Measurements from ENCODE around the gene C22orf31. TPM values are rescaled to one million over a fixed set of nuclear protein-coding genes. Genes with fewer than 3 reads are reported as not detected.

C22orf31 gene
- total and polyA plus RNA-seq, 2 experiments from 2014 or later, result 0.36 TPM; not detected in 1

- no peak for TF ChIP-seq ZNF114 (CRISPR knock-in tag; IDR thresholded peaks at IDR 0.05)
- no peak for TF ChIP-seq NANOG (IDR thresholded peaks at IDR 0.05; ENCODE audit: borderline replicate concordance)
- TF ChIP-seq STAT1 (IDR thresholded peaks at IDR 0.05; ENCODE audit: unreplicated experiment), result no peak
- no peak for TF ChIP-seq JUNB (IDR thresholded peaks at IDR 0.05; ENCODE audit: unreplicated experiment)
- TF ChIP-seq, protein P1, sequence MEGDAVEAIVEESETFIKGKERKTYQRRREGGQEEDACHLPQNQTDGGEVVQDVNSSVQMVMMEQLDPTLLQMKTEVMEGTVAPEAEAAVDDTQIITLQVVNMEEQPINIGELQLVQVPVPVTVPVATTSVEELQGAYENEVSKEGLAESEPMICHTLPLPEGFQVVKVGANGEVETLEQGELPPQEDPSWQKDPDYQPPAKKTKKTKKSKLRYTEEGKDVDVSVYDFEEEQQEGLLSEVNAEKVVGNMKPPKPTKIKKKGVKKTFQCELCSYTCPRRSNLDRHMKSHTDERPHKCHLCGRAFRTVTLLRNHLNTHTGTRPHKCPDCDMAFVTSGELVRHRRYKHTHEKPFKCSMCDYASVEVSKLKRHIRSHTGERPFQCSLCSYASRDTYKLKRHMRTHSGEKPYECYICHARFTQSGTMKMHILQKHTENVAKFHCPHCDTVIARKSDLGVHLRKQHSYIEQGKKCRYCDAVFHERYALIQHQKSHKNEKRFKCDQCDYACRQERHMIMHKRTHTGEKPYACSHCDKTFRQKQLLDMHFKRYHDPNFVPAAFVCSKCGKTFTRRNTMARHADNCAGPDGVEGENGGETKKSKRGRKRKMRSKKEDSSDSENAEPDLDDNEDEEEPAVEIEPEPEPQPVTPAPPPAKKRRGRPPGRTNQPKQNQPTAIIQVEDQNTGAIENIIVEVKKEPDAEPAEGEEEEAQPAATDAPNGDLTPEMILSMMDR (conservative IDR thresholded peaks at IDR 0.05; ENCODE audit: low read depth in 2 of 2), result no peak
- TF ChIP-seq EZH2phosphoT487 (IDR thresholded peaks at IDR 0.05; ENCODE audit: unreplicated experiment), result no peak
These were observed 17.2 kb upstream of the C22orf31 start (continued) for GRCh38 chr22:29078869-29079207.

- no peaks in the 10 kb centered on the region for H4K20me1 ChIP-seq (replicated peaks; ENCODE audit: insufficient read depth)
- DNase-seq (ENCODE audit: low spot score) (no peak), ATAC-seq (no peak)
- H2AFZ ChIP-seq, result no peak overlapping the region
- H3K79me2 ChIP-seq (replicated peaks; ENCODE audit: insufficient read depth), result no peaks in the 10 kb centered on the region
- H3K27ac ChIP-seq (ENCODE audit: low read depth), result no peak overlapping the region
- H3K36me3 ChIP-seq (ENCODE audit: insufficient read depth), result no peaks in the 10 kb centered on the region
- Mint-ChIP-seq H3K9me3 (no peaks in the 10 kb centered on the region), H3K27me3 (ENCODE audit: insufficient read depth, low read depth, poor library complexity) (peaks cover 14% of the 10 kb centered on the region), H3K36me3 (ENCODE audit: low read depth) (no peaks in the 10 kb centered on the region), H3K4me3 (no peak overlapping the region), H3K4me1 (peaks cover 14% of the 10 kb centered on the region), H3K27ac (no peak overlapping the region)
- TF ChIP-seq STAT1 (IDR thresholded peaks at IDR 0.05; ENCODE audit: unreplicated experiment) (no peak), NANOG (IDR thresholded peaks at IDR 0.05; ENCODE audit: borderline replicate concordance) (no peak), CREB1 (CRISPR knock-in tag; IDR thresholded peaks at IDR 0.05; ENCODE audit: low read depth) (no peak), EZH2phosphoT487 (IDR thresholded peaks at IDR 0.05; ENCODE audit: unreplicated experiment) (no peak), JUNB (IDR thresholded peaks at IDR 0.05; ENCODE audit: unreplicated experiment) (no peak), ETS1 (IDR thresholded peaks at IDR 0.05) (no peak), EZH2 (IDR thresholded peaks at IDR 0.05; ENCODE audit: low read depth, unreplicated experiment) (no peak), REST (IDR thresholded peaks at IDR 0.05; ENCODE audit: unreplicated experiment) (no peak), ZNF331 (CRISPR knock-in tag; IDR thresholded peaks at IDR 0.05; ENCODE audit: low read depth) (no peak), ZNF114 (CRISPR knock-in tag; IDR thresholded peaks at IDR 0.05) (no peak)
- no peaks in the 10 kb centered on the region for H3K9me2 ChIP-seq (ENCODE audit: insufficient read depth)
- H3K27me3 ChIP-seq (ENCODE audit: insufficient read depth), result peaks cover 27% of the 10 kb centered on the region
- H3K4me2 ChIP-seq, result no peak overlapping the region
- no peaks in the 10 kb centered on the region for H3F3A ChIP-seq (replicated peaks; ENCODE audit: low read depth)
- H3K4me1 ChIP-seq (ENCODE audit: insufficient read depth), result peaks cover 33% of the 10 kb centered on the region
- no peak overlapping the region for H3K4me3 ChIP-seq
These were observed 16.6 kb upstream of the C22orf31 start for GRCh38 chr22:29078036-29078868.
